Measurements from ENCODE around the gene FIP1L1.
"Not testable (repeated sequence)": the region's sequence is repeated elsewhere in the genome, so short reads cannot be mapped to it uniquely, and the experiment has no call there.

The FIP1L1 gene

GRCh38 chr4:53378171-53378482 lies 686 bp downstream of the FIP1L1 start:
- no peak for DNase-seq (ENCODE audit: low read depth)

- no peak for DNase-seq (ENCODE audit: low read depth)
Observed at GRCh38 chr4:53380221-53380620, 2.8 kb downstream of the FIP1L1 start.

- not testable (repeated sequence) for DNase-seq (ENCODE audit: low read depth)
Observed at GRCh38 chr4:53409479-53409878, 32.0 kb downstream of the FIP1L1 start.

GRCh38 chr4:53419208-53419607 lies 41.8 kb downstream of the FIP1L1 start:
- no peak for DNase-seq (ENCODE audit: low read depth)

- DNase-seq (ENCODE audit: low read depth): no peak
Observed at GRCh38 chr4:53421791-53422190, 44.4 kb downstream of the FIP1L1 start.

DNA sequence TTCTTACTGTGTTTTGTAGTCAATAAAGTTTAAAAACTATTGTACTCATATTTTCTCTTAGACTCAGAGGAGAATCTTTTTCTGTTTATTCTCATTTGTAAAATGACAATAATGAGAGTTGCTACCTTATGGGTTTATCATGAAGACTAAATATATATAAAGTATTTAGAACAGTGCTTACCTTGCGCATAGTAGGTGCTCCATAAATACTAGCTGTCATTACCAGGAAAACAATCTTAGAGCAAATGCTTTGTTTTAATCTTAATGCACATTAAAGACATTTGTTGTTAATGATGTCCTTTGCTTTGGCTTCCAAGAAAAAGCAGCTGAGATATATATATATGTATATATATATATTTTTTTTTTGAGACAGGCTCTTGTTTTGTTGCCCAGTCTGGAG lies 44.9 kb downstream of the FIP1L1 start:
- no peak for DNase-seq (ENCODE audit: low read depth)

GRCh38 chr4:53424280-53424679 lies 46.8 kb downstream of the FIP1L1 start:
- DNase-seq (ENCODE audit: low read depth): no peak

GRCh38 chr4:53427366-53427765 lies 49.9 kb downstream of the FIP1L1 start:
- DNase-seq (ENCODE audit: low read depth): no peak

GRCh38 chr4:53431052-53431451 lies 53.6 kb downstream of the FIP1L1 start:
- no peak for DNase-seq (ENCODE audit: low read depth)

- DNase-seq (ENCODE audit: low read depth): no peak
Observed at GRCh38 chr4:53432528-53433424, 55.3 kb downstream of the FIP1L1 start.

DNA sequence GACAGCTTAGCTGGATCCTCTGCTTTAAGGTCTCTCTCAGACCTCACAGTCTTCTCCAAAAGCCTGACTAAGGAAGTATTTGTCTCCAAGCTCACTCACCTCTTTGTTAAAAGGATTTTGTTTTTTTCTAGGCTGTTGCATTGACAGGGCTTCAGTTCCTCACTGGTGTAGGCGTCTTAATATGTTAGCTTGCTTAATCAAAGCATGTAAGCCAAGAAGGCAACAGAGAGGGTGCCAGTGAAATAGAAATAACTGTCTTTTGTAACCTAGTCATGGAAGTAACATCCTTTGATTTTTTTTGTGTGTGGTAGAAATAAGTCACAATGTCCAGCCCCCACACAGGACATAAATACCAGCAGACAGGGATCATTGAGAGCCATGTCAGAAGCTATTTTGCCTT lies 58.8 kb downstream of the FIP1L1 start:
- DNase-seq (ENCODE audit: low read depth): no peak

DNA sequence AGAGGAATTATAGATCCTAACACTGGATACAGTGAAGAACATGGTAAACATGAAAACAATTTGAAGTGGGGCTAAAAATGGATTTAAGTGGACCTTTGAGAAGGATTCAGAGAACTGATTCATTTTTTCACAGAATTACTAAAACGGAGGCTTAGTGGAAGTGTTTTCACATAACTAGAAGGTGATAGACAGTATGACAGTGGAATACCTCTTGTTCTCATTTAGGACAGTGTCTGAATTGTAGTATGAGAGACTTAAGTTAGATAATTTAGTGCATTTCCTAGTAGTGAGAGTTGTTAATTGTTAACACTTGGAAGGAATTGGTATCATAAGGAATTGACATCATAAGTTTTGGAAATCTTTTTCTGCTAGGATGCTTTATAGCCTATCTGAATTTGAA lies 64.1 kb downstream of the FIP1L1 start:
- DNase-seq (ENCODE audit: low read depth): no peak

GRCh38 chr4:53444954-53445353 lies 67.5 kb downstream of the FIP1L1 start:
- DNase-seq (ENCODE audit: low read depth): no peak

DNA sequence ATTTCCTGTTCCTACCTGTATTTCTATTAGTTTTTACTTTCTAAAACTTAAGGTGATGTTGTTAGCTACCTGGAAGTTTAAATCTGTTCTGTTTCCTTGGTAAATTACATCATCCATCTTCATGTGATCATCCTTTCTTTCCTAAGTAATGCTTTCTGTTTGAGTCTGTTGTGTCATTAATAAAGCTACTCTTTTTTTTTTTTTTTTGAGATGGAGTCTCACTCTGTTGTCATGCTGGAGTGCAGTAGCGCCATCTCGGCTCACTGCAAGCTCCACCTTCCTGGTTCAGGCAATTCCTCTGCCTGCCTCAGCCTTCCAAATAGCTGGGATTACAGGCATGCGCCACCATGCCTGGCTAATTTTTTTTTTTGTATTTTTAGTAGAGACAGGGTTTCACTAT lies 73.3 kb downstream of the FIP1L1 start:
- no peak for DNase-seq (ENCODE audit: low read depth)

- DNase-seq (ENCODE audit: low read depth): no peak
Observed at GRCh38 chr4:53453385-53453784, 75.9 kb downstream of the FIP1L1 start.

DNA sequence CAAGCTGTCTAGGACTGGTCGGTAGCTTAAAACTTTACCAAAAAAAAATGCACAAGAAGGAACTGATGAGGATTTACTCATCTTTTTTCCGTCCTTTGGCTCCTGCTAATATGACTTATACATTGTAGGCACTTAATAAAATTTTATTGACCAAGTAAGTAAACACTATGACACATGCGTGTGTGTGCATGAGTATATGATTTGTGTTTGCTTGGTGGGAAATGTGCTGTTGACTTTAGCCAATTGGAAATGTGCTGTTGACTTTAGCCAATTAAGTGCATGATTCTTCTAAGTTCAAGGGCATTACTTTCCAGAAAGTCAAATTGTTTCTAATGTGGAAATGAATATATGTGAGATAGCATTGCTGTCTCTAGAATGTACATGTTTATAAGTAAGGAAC lies 78.3 kb downstream of the FIP1L1 start:
- DNase-seq (ENCODE audit: low read depth): no peak

- DNase-seq (ENCODE audit: low read depth): no peak
Observed at GRCh38 chr4:53456178-53456577, 78.7 kb downstream of the FIP1L1 start.

DNA sequence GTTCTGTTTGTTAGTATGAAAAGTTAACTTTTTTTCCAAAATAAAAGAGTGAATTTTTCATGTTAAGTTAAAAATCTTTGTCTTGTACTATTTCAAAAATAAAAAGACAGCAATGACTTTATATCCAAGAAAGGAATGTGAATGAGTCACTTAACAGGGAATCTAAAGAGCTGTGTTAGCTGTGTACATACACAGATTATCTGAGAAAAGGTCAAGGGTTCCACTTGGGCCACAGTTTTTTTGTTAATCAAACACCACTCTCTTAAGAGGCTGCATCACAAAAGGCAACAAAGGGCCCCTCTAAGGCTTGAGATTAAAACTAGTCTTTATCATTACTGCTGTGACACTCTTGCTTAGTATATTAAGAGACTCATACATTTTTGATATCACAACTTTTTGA lies 82.1 kb downstream of the FIP1L1 start:
- no peak for DNase-seq (ENCODE audit: low read depth)

DNA sequence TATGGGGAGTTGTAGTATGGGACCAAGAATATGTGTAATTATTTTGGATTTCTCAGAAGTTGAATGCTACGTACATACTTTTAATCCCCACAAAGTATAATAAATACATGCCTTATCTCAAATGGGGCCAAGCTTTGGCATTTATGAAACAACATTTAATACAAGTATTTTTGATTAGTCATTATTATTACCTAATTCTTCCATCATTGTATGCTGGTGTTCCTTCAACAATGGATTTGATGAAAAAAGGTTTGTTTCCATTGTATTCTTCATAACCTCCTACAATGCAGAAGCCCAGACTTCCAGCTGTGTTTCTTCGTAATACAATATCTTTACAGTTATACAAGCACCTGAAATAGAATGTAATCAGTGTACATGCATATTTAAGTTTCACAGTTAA lies 83.8 kb downstream of the FIP1L1 start:
- no peak for DNase-seq (ENCODE audit: low read depth)

DNA sequence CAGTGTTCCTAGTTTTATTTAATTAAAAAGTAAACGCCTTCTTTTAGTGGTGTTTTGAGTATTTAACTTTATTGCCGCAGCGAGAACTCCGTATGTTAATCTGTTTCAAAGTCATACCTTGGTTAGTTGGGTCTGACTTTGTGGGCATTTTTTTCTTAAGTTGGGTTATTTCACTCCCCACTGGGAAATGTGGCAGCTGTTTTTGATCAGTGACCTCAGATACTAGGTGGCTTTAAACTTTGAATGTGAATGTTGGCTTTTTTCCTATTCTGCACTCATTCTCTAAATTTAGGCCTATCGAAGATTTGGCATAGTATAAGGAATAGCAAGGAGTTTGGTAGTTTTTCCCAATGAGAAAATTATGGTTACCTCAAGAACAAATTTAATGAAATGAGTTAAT lies 85.9 kb downstream of the FIP1L1 start:
- no peak for DNase-seq (ENCODE audit: low read depth)

GRCh38 chr4:53465281-53465680 lies 87.8 kb downstream of the FIP1L1 start:
- DNase-seq (ENCODE audit: low read depth): no peak

GRCh38 chr4:53465891-53466290 lies 88.5 kb downstream of the FIP1L1 start:
- DNase-seq (ENCODE audit: low read depth): no peak

GRCh38 chr4:53466576-53466975 lies 89.1 kb downstream of the FIP1L1 start:
- not testable (repeated sequence) for DNase-seq (ENCODE audit: low read depth)
